Gastrocnemius medialis (tissue), 4 donors: ENCODE data around the gene SRP9.

ENCODE experiments used
- CTCF ChIP-seq, 5 experiments: fragments of 450-650 bp in 3 of 5; fragments of 200-600 bp in 2 of 5; sonication (generic) in 2 of 5; IDR thresholded peaks in 4 of 5; conservative IDR thresholded peaks in 1 of 5; 1 replicate in 4 of 5; 2 replicates in 1 of 5; pipeline ENCODE4 v1.5.1; 2016 to 2019; ENCODE audit warnings: antibody characterized with exemption in 5 of 5, mild to moderate bottlenecking in 3 of 5, moderate library complexity in 3 of 5
- POLR2A ChIP-seq, 2 donors: fragments of 450-650 bp; IDR thresholded peaks; one replicate each; pipeline ENCODE4 v1.6.1; 2017; ENCODE audit warnings: antibody characterized with exemption in 2 of 2, mild to moderate bottlenecking in 2 of 2, moderate library complexity in 2 of 2

DNA sequence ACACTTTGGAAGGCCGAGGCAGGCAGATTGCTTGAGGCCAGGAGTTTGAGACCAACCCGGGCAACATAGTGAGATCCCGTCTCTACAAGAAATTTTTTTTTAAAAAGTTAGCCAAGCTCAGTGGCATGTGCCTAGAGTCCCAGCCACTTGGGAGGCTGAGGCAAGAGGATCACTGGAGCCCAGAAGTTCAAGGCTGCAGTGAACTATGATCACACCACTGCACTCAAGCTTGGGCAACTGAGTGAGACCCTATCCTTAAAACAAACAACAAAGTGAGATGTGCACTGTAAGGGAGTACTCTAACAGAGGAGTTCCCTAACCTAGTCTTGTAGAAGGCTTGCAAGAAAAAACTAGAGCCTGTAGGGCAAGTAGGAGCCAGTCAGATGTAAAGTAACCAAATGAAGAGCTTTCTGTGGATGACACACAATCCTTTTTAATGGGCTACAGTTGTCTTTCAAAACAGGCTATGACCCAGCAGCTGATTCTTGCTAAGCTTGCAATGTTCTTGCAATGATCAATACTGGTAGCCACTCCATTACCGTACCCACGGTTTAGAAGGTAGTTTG lies 38.0 kb upstream of the SRP9 start:
- no peak for TF ChIP-seq CTCF (IDR thresholded peaks at IDR 0.05 in 4 of 5, conservative IDR thresholded peaks at IDR 0.05 in 1 of 5)
- no peak for TF ChIP-seq POLR2A (IDR thresholded peaks at IDR 0.05)
